ENCODE measurements around the gene CAMKMT.

CAMKMT gene

DNA sequence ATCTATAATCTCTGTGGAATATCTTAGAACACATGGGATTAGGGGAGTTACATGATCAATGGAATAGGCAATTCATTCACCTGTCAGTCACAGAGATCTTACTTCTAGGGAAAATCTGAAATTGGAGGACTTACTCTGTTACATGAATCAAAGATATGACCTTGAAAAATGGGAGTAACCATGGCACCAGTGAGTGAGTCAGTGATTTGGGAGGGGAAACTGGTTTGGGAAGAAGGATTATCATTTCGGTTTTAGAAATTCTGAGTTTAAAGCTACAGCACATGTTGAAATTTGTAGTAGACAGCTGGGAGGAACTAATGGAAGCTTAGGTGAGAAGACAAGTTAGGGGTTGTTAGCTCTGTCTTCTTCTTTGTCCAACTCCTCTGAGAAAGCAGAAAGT lies 153.7 kb downstream of the CAMKMT start:
- H3K36me3 ChIP-seq (ENCODE audit: low read length) = no peaks in the 10 kb centered on the region
- no peak overlapping the region for H3K27ac ChIP-seq (ENCODE audit: low read depth, low read length)
- no peak overlapping the region for H3K9ac ChIP-seq (ENCODE audit: low read length)
- no peaks in the 10 kb centered on the region for H3K9me3 ChIP-seq (ENCODE audit: insufficient read depth, low read length)
- no peak overlapping the region for H3K4me3 ChIP-seq (ENCODE audit: insufficient read depth, low read length, poor library complexity, severe bottlenecking)
- no peaks in the 10 kb centered on the region for H3K27me3 ChIP-seq (ENCODE audit: low read length)
- TF ChIP-seq, protein P1, sequence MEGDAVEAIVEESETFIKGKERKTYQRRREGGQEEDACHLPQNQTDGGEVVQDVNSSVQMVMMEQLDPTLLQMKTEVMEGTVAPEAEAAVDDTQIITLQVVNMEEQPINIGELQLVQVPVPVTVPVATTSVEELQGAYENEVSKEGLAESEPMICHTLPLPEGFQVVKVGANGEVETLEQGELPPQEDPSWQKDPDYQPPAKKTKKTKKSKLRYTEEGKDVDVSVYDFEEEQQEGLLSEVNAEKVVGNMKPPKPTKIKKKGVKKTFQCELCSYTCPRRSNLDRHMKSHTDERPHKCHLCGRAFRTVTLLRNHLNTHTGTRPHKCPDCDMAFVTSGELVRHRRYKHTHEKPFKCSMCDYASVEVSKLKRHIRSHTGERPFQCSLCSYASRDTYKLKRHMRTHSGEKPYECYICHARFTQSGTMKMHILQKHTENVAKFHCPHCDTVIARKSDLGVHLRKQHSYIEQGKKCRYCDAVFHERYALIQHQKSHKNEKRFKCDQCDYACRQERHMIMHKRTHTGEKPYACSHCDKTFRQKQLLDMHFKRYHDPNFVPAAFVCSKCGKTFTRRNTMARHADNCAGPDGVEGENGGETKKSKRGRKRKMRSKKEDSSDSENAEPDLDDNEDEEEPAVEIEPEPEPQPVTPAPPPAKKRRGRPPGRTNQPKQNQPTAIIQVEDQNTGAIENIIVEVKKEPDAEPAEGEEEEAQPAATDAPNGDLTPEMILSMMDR (IDR thresholded peaks at IDR 0.05; ENCODE audit: insufficient read depth, low read length, poor library complexity, severe bottlenecking) = no peak
- TF ChIP-seq EZH2phosphoT487 (conservative IDR thresholded peaks at IDR 0.05; ENCODE audit: low read length) = no peak
- H3K79me2 ChIP-seq (ENCODE audit: insufficient read depth, low read length) = no peaks in the 10 kb centered on the region
- no peaks in the 10 kb centered on the region for H3F3A ChIP-seq (ENCODE audit: insufficient read depth)
- no peaks in the 10 kb centered on the region for H4K20me1 ChIP-seq (ENCODE audit: low read depth, low read length)
- no peak overlapping the region for H3K4me2 ChIP-seq (ENCODE audit: low read depth, low read length, poor library complexity, severe bottlenecking)
- H2AFZ ChIP-seq (ENCODE audit: low read depth, low read length, severe bottlenecking) = no peak overlapping the region
- H3K9me2 ChIP-seq (replicated peaks; ENCODE audit: insufficient read depth, low read length) = no peaks in the 10 kb centered on the region

DNA sequence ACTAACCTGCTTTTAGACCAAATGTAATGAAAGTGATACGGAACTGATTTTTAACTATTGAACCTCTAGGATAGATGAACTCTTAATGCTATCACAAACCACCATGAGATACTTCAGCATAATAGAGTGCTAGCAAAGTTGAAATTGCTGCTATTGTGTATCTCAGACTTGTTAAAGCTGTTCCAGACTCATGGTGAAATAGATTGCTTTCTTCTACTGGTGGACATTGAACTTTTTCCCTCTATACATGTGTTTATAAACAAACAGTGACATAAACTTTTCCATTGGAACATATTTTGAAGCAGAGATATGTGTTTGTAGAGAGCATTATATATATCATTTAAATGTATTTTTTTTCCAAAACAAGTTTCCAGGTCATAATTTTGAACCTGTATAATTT lies 157.3 kb downstream of the CAMKMT start:
- H4K20me1 ChIP-seq (ENCODE audit: low read depth, low read length) = no peaks in the 10 kb centered on the region
- no peak overlapping the region for H3K4me2 ChIP-seq (ENCODE audit: low read depth, low read length, poor library complexity, severe bottlenecking)
- H3K9ac ChIP-seq (ENCODE audit: low read length) = no peak overlapping the region
- no peaks in the 10 kb centered on the region for H3K9me2 ChIP-seq (replicated peaks; ENCODE audit: insufficient read depth, low read length)
- H3F3A ChIP-seq (ENCODE audit: insufficient read depth) = no peaks in the 10 kb centered on the region
- H3K79me2 ChIP-seq (ENCODE audit: insufficient read depth, low read length) = no peaks in the 10 kb centered on the region
- no peak overlapping the region for H2AFZ ChIP-seq (ENCODE audit: low read depth, low read length, severe bottlenecking)
- H3K27me3 ChIP-seq (ENCODE audit: low read length) = no peaks in the 10 kb centered on the region
- H3K9me3 ChIP-seq (ENCODE audit: insufficient read depth, low read length) = peaks cover 5% of the 10 kb centered on the region; the same call in 1 of the 2 replicates
- no peaks in the 10 kb centered on the region for H3K36me3 ChIP-seq (ENCODE audit: low read length)
- H3K27ac ChIP-seq (ENCODE audit: low read depth, low read length) = no peak overlapping the region
- H3K4me3 ChIP-seq (ENCODE audit: insufficient read depth, low read length, poor library complexity, severe bottlenecking) = no peak overlapping the region
- TF ChIP-seq EZH2phosphoT487 (conservative IDR thresholded peaks at IDR 0.05; ENCODE audit: low read length) = no peak
- TF ChIP-seq, protein P1 (IDR thresholded peaks at IDR 0.05; ENCODE audit: insufficient read depth, low read length, poor library complexity, severe bottlenecking) = no peak

DNA sequence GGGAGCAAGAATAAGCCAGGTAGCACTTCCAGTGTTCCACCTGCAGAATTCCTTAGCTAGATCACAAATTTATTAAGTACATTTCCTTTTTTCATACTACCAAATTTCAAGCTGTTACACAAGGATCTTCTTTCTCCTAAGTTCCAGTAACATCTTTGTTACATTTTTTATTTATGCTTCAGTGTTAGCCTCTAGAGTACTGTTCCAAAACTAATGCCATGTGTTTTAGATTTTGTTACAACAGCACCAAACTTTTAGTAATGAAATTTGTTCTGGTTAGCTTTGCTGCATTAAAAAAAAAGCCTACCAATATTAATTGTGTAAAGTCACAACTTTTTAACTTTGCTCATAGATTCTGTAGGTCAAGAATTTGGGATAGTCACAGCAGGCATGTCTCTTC lies 161.1 kb downstream of the CAMKMT start:
- Histone ChIP-seq H3K4me3 (ENCODE audit: insufficient read depth, low read length, poor library complexity, severe bottlenecking) (no peak overlapping the region), H3K9ac (ENCODE audit: low read length) (no peak overlapping the region), H4K20me1 (ENCODE audit: low read depth, low read length) (no peaks in the 10 kb centered on the region), H3K9me2 (replicated peaks; ENCODE audit: insufficient read depth, low read length) (no peaks in the 10 kb centered on the region), H3K27me3 (ENCODE audit: low read length) (no peaks in the 10 kb centered on the region), H3K4me2 (ENCODE audit: low read depth, low read length, poor library complexity, severe bottlenecking) (no peak overlapping the region), H3K9me3 (ENCODE audit: insufficient read depth, low read length) (peaks cover 5% of the 10 kb centered on the region; the same call in 1 of the 2 replicates), H3K79me2 (ENCODE audit: insufficient read depth, low read length) (no peaks in the 10 kb centered on the region), H3K36me3 (ENCODE audit: low read length) (no peaks in the 10 kb centered on the region), H3K27ac (ENCODE audit: low read depth, low read length) (no peak overlapping the region), H3F3A (ENCODE audit: insufficient read depth) (no peaks in the 10 kb centered on the region), H2AFZ (ENCODE audit: low read depth, low read length, severe bottlenecking) (no peak overlapping the region)
- TF ChIP-seq, protein P1 (IDR thresholded peaks at IDR 0.05; ENCODE audit: insufficient read depth, low read length, poor library complexity, severe bottlenecking) = no peak
- TF ChIP-seq EZH2phosphoT487 (conservative IDR thresholded peaks at IDR 0.05; ENCODE audit: low read length) = no peak
